ENCODE data around the gene DGKG.

DGKG gene

GRCh38 chr3:186123012-186123411 lies 239.0 kb downstream of the DGKG start:
- no peak overlapping the region for H3K4me3 ChIP-seq (ENCODE audit: low read depth, low read length)
- DNase-seq (ENCODE audit: low read depth), result no peak
- TF ChIP-seq, protein P1, sequence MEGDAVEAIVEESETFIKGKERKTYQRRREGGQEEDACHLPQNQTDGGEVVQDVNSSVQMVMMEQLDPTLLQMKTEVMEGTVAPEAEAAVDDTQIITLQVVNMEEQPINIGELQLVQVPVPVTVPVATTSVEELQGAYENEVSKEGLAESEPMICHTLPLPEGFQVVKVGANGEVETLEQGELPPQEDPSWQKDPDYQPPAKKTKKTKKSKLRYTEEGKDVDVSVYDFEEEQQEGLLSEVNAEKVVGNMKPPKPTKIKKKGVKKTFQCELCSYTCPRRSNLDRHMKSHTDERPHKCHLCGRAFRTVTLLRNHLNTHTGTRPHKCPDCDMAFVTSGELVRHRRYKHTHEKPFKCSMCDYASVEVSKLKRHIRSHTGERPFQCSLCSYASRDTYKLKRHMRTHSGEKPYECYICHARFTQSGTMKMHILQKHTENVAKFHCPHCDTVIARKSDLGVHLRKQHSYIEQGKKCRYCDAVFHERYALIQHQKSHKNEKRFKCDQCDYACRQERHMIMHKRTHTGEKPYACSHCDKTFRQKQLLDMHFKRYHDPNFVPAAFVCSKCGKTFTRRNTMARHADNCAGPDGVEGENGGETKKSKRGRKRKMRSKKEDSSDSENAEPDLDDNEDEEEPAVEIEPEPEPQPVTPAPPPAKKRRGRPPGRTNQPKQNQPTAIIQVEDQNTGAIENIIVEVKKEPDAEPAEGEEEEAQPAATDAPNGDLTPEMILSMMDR (IDR thresholded peaks at IDR 0.05; ENCODE audit: insufficient read depth, low read depth, low read length, missing control alignments), result no peak

- no peak for DNase-seq (ENCODE audit: low read depth)
- no peak overlapping the region for H3K4me3 ChIP-seq (ENCODE audit: low read depth, low read length)
- TF ChIP-seq, protein P1 (IDR thresholded peaks at IDR 0.05; ENCODE audit: insufficient read depth, low read depth, low read length, missing control alignments), result no peak
Observed at GRCh38 chr3:186121968-186122367, 240.1 kb downstream of the DGKG start.

DNA sequence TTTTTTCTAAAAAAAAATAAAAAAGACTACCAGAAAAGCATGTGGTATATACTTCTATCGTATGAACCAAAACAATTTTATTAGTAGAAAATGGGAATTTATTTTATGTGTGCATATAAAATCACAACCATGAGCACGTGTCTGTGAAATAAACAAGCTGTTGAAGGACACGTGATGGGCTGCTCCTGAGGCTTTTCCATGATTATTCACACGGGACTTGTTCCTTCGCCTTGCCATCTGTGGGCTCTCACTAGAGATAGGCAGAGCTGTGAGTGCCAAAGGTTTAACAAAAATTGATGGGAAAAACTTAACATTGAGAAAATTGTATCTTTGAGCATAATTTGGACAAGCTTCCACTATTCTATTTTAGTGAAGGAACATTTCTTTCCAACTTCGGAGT lies 240.8 kb downstream of the DGKG start:
- H3K4me3 ChIP-seq (ENCODE audit: low read depth, low read length), result no peak overlapping the region
- TF ChIP-seq, protein P1 (IDR thresholded peaks at IDR 0.05; ENCODE audit: insufficient read depth, low read depth, low read length, missing control alignments), result no peak
- no peak for DNase-seq (ENCODE audit: low read depth)

DNA sequence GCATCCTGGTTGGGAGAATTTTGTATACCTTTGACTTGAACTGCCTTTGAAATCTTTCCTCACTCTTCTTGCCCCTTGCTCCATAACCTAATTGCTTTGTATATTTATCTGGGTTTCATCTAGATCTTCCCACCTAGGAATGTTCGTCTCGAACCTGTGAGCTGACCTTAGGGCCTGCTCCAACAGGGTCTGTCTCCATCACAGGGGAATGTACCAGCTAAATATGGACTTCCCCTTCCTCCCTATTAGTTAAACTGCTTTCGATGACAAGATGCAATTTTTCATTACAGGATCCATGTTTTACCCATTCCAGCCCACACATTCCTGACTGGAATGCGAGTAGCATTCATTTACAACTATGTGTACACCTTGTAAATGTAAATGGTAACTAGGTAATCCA lies 242.5 kb downstream of the DGKG start:
- no peak overlapping the region for H3K4me3 ChIP-seq (ENCODE audit: low read depth, low read length)
- TF ChIP-seq, protein P1 (IDR thresholded peaks at IDR 0.05; ENCODE audit: insufficient read depth, low read depth, low read length, missing control alignments), result no peak
- DNase-seq (ENCODE audit: low read depth), result no peak

DNA sequence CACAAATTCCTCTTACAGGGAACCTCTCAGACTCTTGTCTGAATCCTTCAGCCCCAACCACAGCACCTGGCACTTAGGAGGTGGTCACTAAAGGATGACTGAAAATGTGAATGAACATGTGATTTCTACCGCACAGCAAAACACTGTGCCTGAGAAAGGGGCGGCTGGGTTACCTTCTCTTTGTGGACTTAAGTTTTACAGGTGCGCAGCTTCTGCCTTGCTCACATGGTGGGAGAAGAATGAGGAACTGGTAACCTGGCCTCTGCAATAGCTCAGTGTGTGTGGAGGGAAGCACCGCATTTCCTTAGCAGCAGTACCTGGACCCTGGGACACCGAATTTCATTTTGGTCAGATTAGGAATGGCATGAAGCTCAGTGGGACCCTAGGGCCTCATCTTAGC lies 243.3 kb downstream of the DGKG start:
- TF ChIP-seq, protein P1 (IDR thresholded peaks at IDR 0.05; ENCODE audit: insufficient read depth, low read depth, low read length, missing control alignments), result no peak
- H3K4me3 ChIP-seq (ENCODE audit: low read depth, low read length), result no peak overlapping the region

GRCh38 chr3:186117521-186118134 lies 244.4 kb downstream of the DGKG start:
- no peak overlapping the region for H3K4me3 ChIP-seq (ENCODE audit: low read depth, low read length)
- TF ChIP-seq, protein P1 (IDR thresholded peaks at IDR 0.05; ENCODE audit: insufficient read depth, low read depth, low read length, missing control alignments), result no peak
- DNase-seq (ENCODE audit: low read depth), result no peak

More for the DNA sequence above, 243.3 kb downstream of the DGKG start:
- peak; percentile 19 for DNase-seq (ENCODE audit: low read depth)
